Caco-2 (cell line): Measurements from ENCODE around the gene PACS2. TPM values are rescaled to one million over a fixed set of nuclear protein-coding genes. Genes with fewer than 3 reads are reported as not detected.

Experiments
- BruUV-seq: library from RNA; stranded (reverse); fragments of 400-500 nt; replicated peaks from 2 replicates; lab custom pipeline; 2021; lab: Mats Ljungman, UMichigan
- CTCF ChIA-PET: fragments of 300-600 bp; sonication (Branson Sonifier 250); formaldehyde crosslinking; loops from one replicate; lab custom pipeline; 2022; ENCODE audit warnings: antibody characterized with exemption; lab: Charles Lee
- POLR2A ChIA-PET: fragments of 300-600 bp; sonication (Branson Sonifier 250); formaldehyde crosslinking; loops from one replicate; lab custom pipeline; 2022; ENCODE audit warnings: antibody characterized with exemption; lab: Charles Lee
- DNase-seq, 2 experiments: peaks; one replicate each; pipeline versions ENCODE4 v3.0.0 to v3.0.0-alpha.2; 2020 to 2022
- H3K27me3 ChIP-seq: replicated peaks from 2 replicates; pipeline ENCODE4 v1.6.0; 2011; ENCODE audit warnings: low read length; ENCODE audit not compliant: control insufficient read depth, insufficient read depth
- H3K36me3 ChIP-seq: 2 replicates; pipeline ENCODE4 v1.5.1; 2011; ENCODE audit warnings: low read length; ENCODE audit not compliant: control insufficient read depth, insufficient read depth
- H3K4me1 ChIP-seq: fragments of 250-450 bp; sonication (Bioruptor Pico); 2 replicates; pipeline ENCODE4 v1.5.1; 2020; ENCODE audit warnings: mild to moderate bottlenecking
- H3K4me3 ChIP-seq: 2 replicates; pipeline ENCODE4 v1.5.1; 2011; ENCODE audit warnings: low read depth, mild to moderate bottlenecking, control low read depth, low read length
- H3K9me3 ChIP-seq: fragments of 250-450 bp; sonication (Bioruptor Pico); 2 replicates; pipeline ENCODE4 v1.5.1; 2020; ENCODE audit warnings: mild to moderate bottlenecking, moderate library complexity
- H3K27ac Mint-ChIP-seq: one replicate; pipeline ENCODE4 v1.8.0; 2022; ENCODE audit warnings: mixed read lengths; ENCODE audit not compliant: unreplicated experiment
- H3K27me3 Mint-ChIP-seq: one replicate; pipeline ENCODE4 v1.8.0; 2022; ENCODE audit warnings: mixed read lengths; ENCODE audit not compliant: insufficient read depth, unreplicated experiment
- H3K36me3 Mint-ChIP-seq: one replicate; pipeline ENCODE4 v1.8.0; 2022; ENCODE audit warnings: mild to moderate bottlenecking, mixed read lengths; ENCODE audit not compliant: insufficient read depth, unreplicated experiment
- H3K4me1 Mint-ChIP-seq: one replicate; pipeline ENCODE4 v1.8.0; 2022; ENCODE audit warnings: low read depth, mixed read lengths; ENCODE audit not compliant: unreplicated experiment
- H3K4me3 Mint-ChIP-seq: one replicate; pipeline ENCODE4 v1.8.0; 2022; ENCODE audit warnings: mild to moderate bottlenecking, moderate library complexity, mixed read lengths; ENCODE audit not compliant: unreplicated experiment
- H3K9me3 Mint-ChIP-seq: one replicate; pipeline ENCODE4 v1.8.0; 2022; ENCODE audit warnings: mixed read lengths; ENCODE audit not compliant: unreplicated experiment
- CTCF ChIP-seq, 2 experiments: fragments of 200-600 bp in 1 of 2; IDR thresholded peaks; 1 replicate in 1 of 2; 2 replicates in 1 of 2; pipeline versions ENCODE4 v1.5.1 to v1.8.0; 2011 to 2022; ENCODE audit warnings: antibody characterized with exemption in 1 of 2, control low read depth in 1 of 2, inconsistent platforms in 1 of 2, low read depth in 1 of 2, low read length in 1 of 2, mild to moderate bottlenecking in 1 of 2, moderate library complexity in 1 of 2; ENCODE audit not compliant: insufficient read depth in 1 of 2, severe bottlenecking in 1 of 2, unreplicated experiment in 1 of 2
- intact Hi-C: fragments of 100-400 bp; cut with micrococcal nuclease; formaldehyde crosslinking; loops from one replicate; pipeline ENCODE4 v1.10.0; 2022; ENCODE audit not compliant: unreplicated experiment
- total RNA-seq: library from RNA; stranded (reverse); gene quantifications from 2 replicates; pipeline ENCODE4 v1.2.3, GENCODE V29; 2022

Gene PACS2
- total RNA-seq, 1 experiment from 2014 or later = 58.1 TPM

- Histone ChIP-seq H3K9me3 (no peaks in the 10 kb centered on the region), H3K27me3 (no peaks in the 10 kb centered on the region), H3K4me3 (peak overlapping the region; percentile 79), H3K4me1 (peaks cover 24% of the 10 kb centered on the region), H3K36me3 (no peaks in the 10 kb centered on the region; the same call in 1 of the 2 replicates)
- no peak for DNase-seq
- no peak for TF ChIP-seq CTCF (IDR thresholded peaks at IDR 0.05; ENCODE audit: insufficient read depth in 1 of 2, low read depth in 1 of 2, low read length in 1 of 2, severe bottlenecking in 1 of 2, unreplicated experiment in 1 of 2)
- H3K9me3 Mint-ChIP-seq = no peaks in the 10 kb centered on the region
- peak overlapping the region; percentile 80 for H3K4me3 Mint-ChIP-seq
- H3K27ac Mint-ChIP-seq = peak overlapping the region; percentile 75
- peaks cover 10% of the 10 kb centered on the region for H3K4me1 Mint-ChIP-seq
- ChIA-PET POLR2A (no interaction called here), CTCF (interaction anchor here (0.7 kb wide), 1 partner anchor 72 kb away, joined by 3 read pairs; no protein-coding TSS in a partner anchor)
- H3K27me3 Mint-ChIP-seq = no peaks in the 10 kb centered on the region
- H3K36me3 Mint-ChIP-seq = peaks cover 23% of the 10 kb centered on the region
- BruUV-seq = no TSS peak
- intact Hi-C loops = no loop called here
Observed at GRCh38 chr14:105418269-105419194, 104.0 kb downstream of the PACS2 start.

GRCh38 chr14:105419195-105420091 lies 104.9 kb downstream of the PACS2 start, which contains the start of gene MTA1:
Gene MTA1 (plus strand): TSS chr14:105419827. CDS start chr14:105420036, 209 bp downstream.
- H3K4me3 ChIP-seq = peak within 1 kb of the TSS; percentile 79
- peaks cover 31% of the 10 kb centered on the region for H3K36me3 Mint-ChIP-seq
- peak in 1 of 2 experiments; percentile 57 for DNase-seq
- H3K9me3 ChIP-seq = no peaks in the 10 kb centered on the region
- H3K4me1 Mint-ChIP-seq = peaks cover 10% of the 10 kb centered on the region
- ChIA-PET CTCF (no interaction called here), POLR2A (no interaction called here)
- H3K27me3 ChIP-seq = no peaks in the 10 kb centered on the region
- H3K4me1 ChIP-seq = peaks cover 24% of the 10 kb centered on the region
- H3K9me3 Mint-ChIP-seq = no peaks in the 10 kb centered on the region
- H3K27me3 Mint-ChIP-seq = no peaks in the 10 kb centered on the region
- TF ChIP-seq CTCF (IDR thresholded peaks at IDR 0.05; ENCODE audit: insufficient read depth in 1 of 2, low read depth in 1 of 2, low read length in 1 of 2, severe bottlenecking in 1 of 2, unreplicated experiment in 1 of 2) = no peak
- H3K27ac Mint-ChIP-seq = peak within 1 kb of the TSS; percentile 91
- BruUV-seq = no TSS peak
- intact Hi-C loops = no loop called here
- peak within 1 kb of the TSS; percentile 88 for H3K4me3 Mint-ChIP-seq
- no peaks in the 10 kb centered on the region; the same call in 1 of the 2 replicates for H3K36me3 ChIP-seq
